Thyroid gland (tissue), 4 donors: Measurements from ENCODE around the gene KLF3. TPM values are rescaled to one million over a fixed set of nuclear protein-coding genes. Genes with fewer than 3 reads are reported as not detected.

Experiments used
- DNase-seq, 2 donors: peaks; one replicate each; pipeline ENCODE4 v3.0.0-alpha.2; 2019
- H3K27ac ChIP-seq, 3 donors: fragments of 200-600 bp; sonication (generic); 1 replicate in 2 of 3; 2 replicates in 1 of 3; pipeline ENCODE4 v1.5.1; 2016 to 2019; ENCODE audit warnings: mild to moderate bottlenecking in 1 of 3, moderate library complexity in 1 of 3
- H3K27me3 ChIP-seq: fragments of 200-600 bp; sonication (generic); one replicate; pipeline ENCODE4 v1.5.1; 2019
- H3K36me3 ChIP-seq, 2 donors: fragments of 200-600 bp; sonication (generic); one replicate each; pipeline ENCODE4 v1.5.1; 2016 to 2019
- H3K4me1 ChIP-seq, 2 donors: fragments of 200-600 bp; sonication (generic); one replicate each; pipeline ENCODE4 v1.5.1; 2017 to 2019
- H3K4me3 ChIP-seq, 3 donors: fragments of 200-600 bp; sonication (generic); replicated peaks in 1 of 3; 1 replicate in 2 of 3; 2 replicates in 1 of 3; pipeline ENCODE4 v1.5.1; 2016; ENCODE audit warnings: mild to moderate bottlenecking in 1 of 3
- H3K9me3 ChIP-seq: fragments of 200-600 bp; sonication (generic); one replicate; pipeline ENCODE4 v1.5.1; 2017
- POLR2A ChIP-seq, 2 donors: fragments of 450-650 bp; IDR thresholded peaks; one replicate each; pipeline ENCODE4 v1.6.1; 2017; ENCODE audit warnings: antibody characterized with exemption in 2 of 2, mild to moderate bottlenecking in 2 of 2, moderate library complexity in 1 of 2
- WGBS, 2 donors: methylation state at CpG; one replicate each; pipeline ENCODE4 v1.1.5; 2017; 5-methylcytosine and 5-hydroxymethylcytosine counted together
- intact Hi-C: fragments of 100-400 bp; cut with DNase I; formaldehyde crosslinking; loops from one replicate; pipeline ENCODE4 v1.15.1; 2023
- total RNA-seq, 4 donors: library from RNA; depleted of rRNA; stranded (reverse); fragments of >200 nt; gene quantifications; one replicate each; pipeline ENCODE4 v1.2.3, GENCODE V29; 2016
- TF ChIP-seq, protein P1 (sequence below), 6 experiments: fragments of 200-600 bp in 3 of 6; fragments of 450-650 bp in 3 of 6; sonication (generic) in 3 of 6; IDR thresholded peaks; one replicate each; pipeline ENCODE4 v1.5.1; 2016 to 2019; ENCODE audit warnings: antibody characterized with exemption in 6 of 6, mild to moderate bottlenecking in 2 of 6, inconsistent platforms in 1 of 6, moderate library complexity in 1 of 6

KLF3 gene
- total RNA-seq, 4 donors from 2014 or later: 60.4 to 71.2 (median 64.8) TPM

DNA sequence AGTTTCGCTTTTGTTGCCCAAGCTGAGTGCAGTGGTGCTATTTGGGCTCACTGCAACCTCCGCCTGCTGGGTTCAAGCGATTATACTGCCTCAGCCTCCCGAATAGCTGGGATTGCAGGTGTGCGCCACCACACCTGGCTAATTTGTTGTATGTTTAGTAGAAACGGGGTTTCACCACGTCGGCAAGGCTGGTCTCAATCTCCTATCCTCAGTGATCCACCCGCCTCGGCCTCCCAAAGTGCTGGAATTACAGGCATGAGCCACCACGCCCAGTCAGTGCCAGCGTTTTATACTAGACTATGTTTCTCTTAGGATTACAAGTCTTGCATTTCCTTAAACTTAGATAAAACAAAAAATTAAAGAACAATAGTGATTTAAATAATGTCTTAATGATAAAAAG, 13.0 kb downstream of the KLF3 start:
- peaks cover 0 to 11% of the 10 kb centered on the region in 2 donors for H3K36me3 ChIP-seq
- no peak overlapping the region for H3K4me3 ChIP-seq
- H3K27ac ChIP-seq: peak overlapping the region in 1 of 3 donors; percentile 15
- TF ChIP-seq, protein P1, sequence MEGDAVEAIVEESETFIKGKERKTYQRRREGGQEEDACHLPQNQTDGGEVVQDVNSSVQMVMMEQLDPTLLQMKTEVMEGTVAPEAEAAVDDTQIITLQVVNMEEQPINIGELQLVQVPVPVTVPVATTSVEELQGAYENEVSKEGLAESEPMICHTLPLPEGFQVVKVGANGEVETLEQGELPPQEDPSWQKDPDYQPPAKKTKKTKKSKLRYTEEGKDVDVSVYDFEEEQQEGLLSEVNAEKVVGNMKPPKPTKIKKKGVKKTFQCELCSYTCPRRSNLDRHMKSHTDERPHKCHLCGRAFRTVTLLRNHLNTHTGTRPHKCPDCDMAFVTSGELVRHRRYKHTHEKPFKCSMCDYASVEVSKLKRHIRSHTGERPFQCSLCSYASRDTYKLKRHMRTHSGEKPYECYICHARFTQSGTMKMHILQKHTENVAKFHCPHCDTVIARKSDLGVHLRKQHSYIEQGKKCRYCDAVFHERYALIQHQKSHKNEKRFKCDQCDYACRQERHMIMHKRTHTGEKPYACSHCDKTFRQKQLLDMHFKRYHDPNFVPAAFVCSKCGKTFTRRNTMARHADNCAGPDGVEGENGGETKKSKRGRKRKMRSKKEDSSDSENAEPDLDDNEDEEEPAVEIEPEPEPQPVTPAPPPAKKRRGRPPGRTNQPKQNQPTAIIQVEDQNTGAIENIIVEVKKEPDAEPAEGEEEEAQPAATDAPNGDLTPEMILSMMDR (IDR thresholded peaks at IDR 0.05): no peak
- peaks cover 60 to 64% of the 10 kb centered on the region in 2 donors for H3K4me1 ChIP-seq
- intact Hi-C loops: loop anchor here (10.0 kb wide), 1 partner anchor 622 kb away; no protein-coding TSS in a partner anchor
- no peaks in the 10 kb centered on the region for H3K27me3 ChIP-seq
- DNase-seq: no peak
- 91 to 95% methylated on average over 12 of the region's 12 CpGs for WGBS, 2 donors
- H3K9me3 ChIP-seq: no peaks in the 10 kb centered on the region

DNA sequence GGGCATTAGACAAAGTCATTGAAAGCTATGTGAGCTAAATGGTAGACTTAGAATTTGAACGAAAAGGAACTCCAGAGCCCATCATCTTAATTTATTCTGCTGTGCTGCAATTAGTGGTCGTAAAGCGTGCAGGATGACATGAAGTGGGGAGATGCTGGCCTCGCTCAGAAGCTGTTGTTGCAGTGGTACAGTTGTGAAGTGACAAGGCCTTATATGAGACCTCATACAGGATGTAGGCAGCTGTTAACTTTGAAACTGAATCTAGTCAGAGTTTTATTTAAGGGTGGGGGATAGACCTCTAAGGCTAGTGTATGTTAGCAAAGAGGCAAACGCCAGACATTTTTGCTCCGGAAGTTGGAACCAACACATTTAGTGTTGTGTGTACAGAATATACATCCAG, 13.4 kb downstream of the KLF3 start:
- Histone ChIP-seq H3K4me1 (peaks cover 55 to 64% of the 10 kb centered on the region in 2 donors), H3K4me3 (no peak overlapping the region), H3K36me3 (peaks cover 0 to 11% of the 10 kb centered on the region in 2 donors), H3K27me3 (no peaks in the 10 kb centered on the region), H3K9me3 (no peaks in the 10 kb centered on the region), H3K27ac (peak overlapping the region in 1 of 3 donors; percentile 15)
- no peak for TF ChIP-seq POLR2A (IDR thresholded peaks at IDR 0.05)
- TF ChIP-seq, protein P1 (IDR thresholded peaks at IDR 0.05): no peak
- WGBS, 2 donors: 79 to 82% methylated on average over 6 of the region's 6 CpGs
- DNase-seq: no peak
- intact Hi-C loops: loop anchor here (10.0 kb wide), 1 partner anchor 623 kb away; no protein-coding TSS in a partner anchor

DNA sequence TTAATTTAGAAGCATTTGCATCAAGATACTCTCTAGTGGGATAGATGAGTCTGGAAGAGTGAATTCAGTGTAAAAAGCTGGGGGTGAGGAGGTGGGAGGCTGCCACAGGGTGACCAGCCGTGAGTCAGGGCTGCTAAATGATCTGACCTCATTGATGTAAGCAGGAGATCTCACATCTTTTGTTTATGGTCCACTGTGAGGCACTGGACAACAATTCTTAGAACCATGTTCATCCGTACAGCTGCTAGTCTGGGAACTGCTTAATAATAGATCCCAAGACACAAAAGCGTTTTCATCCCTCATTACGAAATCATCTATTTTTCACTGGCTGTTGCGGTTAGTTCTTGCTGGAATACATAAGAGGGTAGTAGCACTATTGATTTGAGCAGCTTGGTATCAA, 14.1 kb downstream of the KLF3 start:
- no peak overlapping the region for H3K27ac ChIP-seq
- no peak for DNase-seq
- intact Hi-C loops: loop anchor here (10.0 kb wide), 1 partner anchor 623 kb away; no protein-coding TSS in a partner anchor

DNA sequence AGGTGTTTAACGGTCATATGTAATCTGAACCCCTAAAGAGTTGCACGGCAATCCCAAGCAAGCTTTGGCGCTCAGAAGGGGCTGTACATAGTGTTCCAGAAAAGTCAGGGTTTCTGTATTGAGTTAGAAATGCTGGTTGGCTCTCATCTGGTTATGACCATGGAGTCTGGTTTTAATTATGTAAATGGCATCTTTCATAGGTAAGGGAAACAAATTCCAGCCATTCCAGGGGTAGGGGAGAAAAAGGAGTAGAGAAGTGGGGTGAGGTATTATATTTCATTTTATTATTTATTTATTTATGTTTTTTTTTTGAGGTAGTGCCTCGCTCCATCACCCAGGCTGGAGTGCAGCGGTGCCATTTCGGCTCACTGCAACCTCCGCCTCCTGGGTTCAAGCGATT, 15.9 kb downstream of the KLF3 start:
- H3K36me3 ChIP-seq: peaks cover 0 to 11% of the 10 kb centered on the region in 2 donors
- H3K4me1 ChIP-seq: peaks cover 44 to 47% of the 10 kb centered on the region in 2 donors
- no peak overlapping the region for H3K27ac ChIP-seq
- no peak overlapping the region for H3K4me3 ChIP-seq
- WGBS, 2 donors: 89 to 96% methylated on average over 8 of the region's 8 CpGs
- intact Hi-C loops: loop anchor here (10.0 kb wide), 1 partner anchor 625 kb away; no protein-coding TSS in a partner anchor
- H3K9me3 ChIP-seq: no peaks in the 10 kb centered on the region
- no peak for DNase-seq
- no peaks in the 10 kb centered on the region for H3K27me3 ChIP-seq
- no peak for TF ChIP-seq POLR2A (IDR thresholded peaks at IDR 0.05)
- TF ChIP-seq, protein P1 (IDR thresholded peaks at IDR 0.05): no peak

More for the DNA sequence above, 14.1 kb downstream of the KLF3 start:
- no peak for TF ChIP-seq POLR2A (IDR thresholded peaks at IDR 0.05)
- TF ChIP-seq, protein P1 (IDR thresholded peaks at IDR 0.05): no peak
- Histone ChIP-seq H3K4me1 (peaks cover 55 to 58% of the 10 kb centered on the region in 2 donors), H3K4me3 (no peak overlapping the region), H3K9me3 (no peaks in the 10 kb centered on the region), H3K36me3 (peaks cover 0 to 11% of the 10 kb centered on the region in 2 donors), H3K27me3 (no peaks in the 10 kb centered on the region)
- WGBS, 2 donors: 76 to 84% methylated on average over 5 of the region's 5 CpGs

DNA sequence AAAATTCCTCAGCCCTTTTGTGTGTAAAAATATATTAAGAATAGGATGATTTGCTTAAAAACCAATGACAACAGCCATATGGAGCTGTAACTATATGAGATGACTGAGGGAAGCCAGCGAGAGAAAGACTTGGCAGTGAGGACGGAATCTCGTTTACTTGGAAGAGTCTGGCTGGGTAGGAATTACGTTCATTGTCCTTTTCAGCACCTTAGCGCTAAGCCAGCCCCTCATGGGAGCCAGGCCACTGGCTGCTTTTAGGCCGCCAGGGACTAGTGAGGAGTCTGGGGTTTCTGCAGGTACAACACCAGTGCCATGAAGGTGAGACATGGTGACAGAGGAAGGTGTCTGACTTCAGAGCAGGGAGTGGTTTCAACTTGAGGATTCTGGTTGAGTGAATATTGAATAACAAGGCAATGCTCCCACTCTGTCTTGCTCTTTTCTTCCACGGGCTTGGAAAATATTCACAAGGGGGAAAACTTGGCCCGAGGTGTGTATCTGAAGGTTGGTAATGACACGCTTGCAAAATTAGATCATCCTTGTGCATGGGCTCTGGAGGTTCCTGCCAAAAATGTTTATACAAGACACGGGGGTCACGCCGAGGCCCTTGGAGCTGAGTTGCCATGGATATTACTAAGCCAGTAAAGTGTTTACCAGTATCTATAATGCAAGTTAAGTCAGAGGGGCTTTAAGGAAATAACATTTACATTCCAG, 17.4 kb downstream of the KLF3 start:
- DNase-seq: peak; percentile 28 to 44
- TF ChIP-seq, protein P1 (IDR thresholded peaks at IDR 0.05): no peak
- H3K27ac ChIP-seq: peak overlapping the region in 1 of 3 donors; percentile 25
- H3K36me3 ChIP-seq: peaks cover 0 to 11% of the 10 kb centered on the region in 2 donors
- no peak overlapping the region for H3K4me3 ChIP-seq
- H3K27me3 ChIP-seq: no peaks in the 10 kb centered on the region
- H3K9me3 ChIP-seq: no peaks in the 10 kb centered on the region
- H3K4me1 ChIP-seq: peaks cover 40 to 41% of the 10 kb centered on the region in 2 donors
- WGBS, 2 donors: 54 to 61% methylated on average over 12 of the region's 12 CpGs
- intact Hi-C loops: no loop called here
